Lung (tissue), 12 donors: ENCODE data around the gene SHLD1. TPM values are rescaled to one million over a fixed set of nuclear protein-coding genes. Genes with fewer than 3 reads are reported as not detected.

ENCODE experiments used
- ATAC-seq: fragments of 200-7000 bp; cut with Tn5 transposase; one replicate; pipeline ENCODE4 v1.9.1; 2020; ENCODE audit warnings: moderate number of reproducible peaks; ENCODE audit not compliant: insufficient read depth, low FRiP score
- DNase-seq, 3 donors: peaks; one replicate each; pipeline ENCODE4 v3.0.0-alpha.2; 2013 to 2017
- H3K27ac ChIP-seq, 2 donors: one replicate each; pipeline ENCODE4 v1.5.1; 2013; ENCODE audit warnings: mild to moderate bottlenecking in 2 of 2, moderate library complexity in 2 of 2, control low read depth in 1 of 2, inconsistent platforms in 1 of 2, low read depth in 1 of 2, low read length in 1 of 2
- H3K27me3 ChIP-seq, 3 donors: one replicate each; pipeline ENCODE4 v1.5.1; 2013; ENCODE audit warnings: low read length in 2 of 3; ENCODE audit not compliant: control insufficient read depth in 3 of 3, insufficient read depth in 3 of 3
- H3K36me3 ChIP-seq, 4 donors: one replicate each; pipeline ENCODE4 v1.5.1; 2013; ENCODE audit warnings: low read length in 4 of 4, mild to moderate bottlenecking in 1 of 4, moderate library complexity in 1 of 4; ENCODE audit not compliant: control insufficient read depth in 4 of 4, insufficient read depth in 4 of 4
- H3K4me1 ChIP-seq, 5 donors: one replicate each; pipeline ENCODE4 v1.5.1; 2013; ENCODE audit warnings: low read length in 5 of 5, mild to moderate bottlenecking in 2 of 5, moderate library complexity in 1 of 5; ENCODE audit not compliant: control insufficient read depth in 5 of 5, insufficient read depth in 5 of 5
- H3K4me3 ChIP-seq: one replicate; pipeline ENCODE4 v1.5.1; 2013; ENCODE audit warnings: mild to moderate bottlenecking, control low read depth, moderate library complexity
- H3K9ac ChIP-seq, 2 donors: one replicate each; pipeline ENCODE4 v1.5.1; 2013; ENCODE audit warnings: low read length in 2 of 2, control low read depth in 1 of 2; ENCODE audit not compliant: insufficient read depth in 1 of 2
- H3K9me3 ChIP-seq, 4 donors: one replicate each; pipeline ENCODE4 v1.5.1; 2013; ENCODE audit warnings: low read length in 3 of 4, mild to moderate bottlenecking in 1 of 4, moderate library complexity in 1 of 4; ENCODE audit not compliant: control insufficient read depth in 4 of 4, insufficient read depth in 3 of 4
- WGBS, 2 donors: extraction: QIAGEN DNeasy Blood & Tissue Kit; methylation state at CpG; one replicate each; pipeline ENCODE4 v1.1.7; 2013; 5-methylcytosine and 5-hydroxymethylcytosine counted together
- polyA plus RNA-seq, 2 donors: library from polyadenylated mRNA; stranded (reverse); fragments of 200-250 nt; gene quantifications; one replicate each; pipeline ENCODE4 v1.2.1, GENCODE V29; 2013
- total RNA-seq, 2 donors: library from RNA; depleted of rRNA in 1 of 2; stranded (reverse); fragments of >200 nt in 1 of 2; gene quantifications; one replicate each; pipeline ENCODE4 v1.2.1, GENCODE V29; 2014 to 2021
- TF ChIP-seq, protein P1 (sequence below): IDR thresholded peaks from 2 replicates; pipeline ENCODE4 v1.5.1; 2012; ENCODE audit warnings: mild to moderate bottlenecking; ENCODE audit errors: control extremely low read depth, extremely low read depth
- donor health status: control.
- donor health status: control.
- donor health status: Bipolar disorder and iron deficiency.
- donor health status: healthy.
- donor health status: DM: yes; HTN: yes; CAD: no.

Gene SHLD1
- total and polyA plus RNA-seq, 4 donors, result 5.0 to 6.8 (median 6.1) TPM

GRCh38 chr20:5731753-5732366 is 18.3 kb upstream of the SHLD1 start:
- TF ChIP-seq, protein P1, sequence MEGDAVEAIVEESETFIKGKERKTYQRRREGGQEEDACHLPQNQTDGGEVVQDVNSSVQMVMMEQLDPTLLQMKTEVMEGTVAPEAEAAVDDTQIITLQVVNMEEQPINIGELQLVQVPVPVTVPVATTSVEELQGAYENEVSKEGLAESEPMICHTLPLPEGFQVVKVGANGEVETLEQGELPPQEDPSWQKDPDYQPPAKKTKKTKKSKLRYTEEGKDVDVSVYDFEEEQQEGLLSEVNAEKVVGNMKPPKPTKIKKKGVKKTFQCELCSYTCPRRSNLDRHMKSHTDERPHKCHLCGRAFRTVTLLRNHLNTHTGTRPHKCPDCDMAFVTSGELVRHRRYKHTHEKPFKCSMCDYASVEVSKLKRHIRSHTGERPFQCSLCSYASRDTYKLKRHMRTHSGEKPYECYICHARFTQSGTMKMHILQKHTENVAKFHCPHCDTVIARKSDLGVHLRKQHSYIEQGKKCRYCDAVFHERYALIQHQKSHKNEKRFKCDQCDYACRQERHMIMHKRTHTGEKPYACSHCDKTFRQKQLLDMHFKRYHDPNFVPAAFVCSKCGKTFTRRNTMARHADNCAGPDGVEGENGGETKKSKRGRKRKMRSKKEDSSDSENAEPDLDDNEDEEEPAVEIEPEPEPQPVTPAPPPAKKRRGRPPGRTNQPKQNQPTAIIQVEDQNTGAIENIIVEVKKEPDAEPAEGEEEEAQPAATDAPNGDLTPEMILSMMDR, result no peak
- Histone ChIP-seq H3K4me1 (peaks cover 0 to 18% (median 4%) of the 10 kb centered on the region in 5 donors), H3K36me3 (no peaks in the 10 kb centered on the region), H3K27ac (peak overlapping the region in 1 of 2 donors; percentile 43), H3K9ac (no peak overlapping the region), H3K4me3 (no peak overlapping the region), H3K9me3 (peaks cover 0 to 2% (median 0%) of the 10 kb centered on the region in 4 donors), H3K27me3 (no peaks in the 10 kb centered on the region)
- DNase-seq (no peak), ATAC-seq (no peak)
- 47 to 62% methylated on average over 6 of the region's 6 CpGs for WGBS, 2 donors

DNA sequence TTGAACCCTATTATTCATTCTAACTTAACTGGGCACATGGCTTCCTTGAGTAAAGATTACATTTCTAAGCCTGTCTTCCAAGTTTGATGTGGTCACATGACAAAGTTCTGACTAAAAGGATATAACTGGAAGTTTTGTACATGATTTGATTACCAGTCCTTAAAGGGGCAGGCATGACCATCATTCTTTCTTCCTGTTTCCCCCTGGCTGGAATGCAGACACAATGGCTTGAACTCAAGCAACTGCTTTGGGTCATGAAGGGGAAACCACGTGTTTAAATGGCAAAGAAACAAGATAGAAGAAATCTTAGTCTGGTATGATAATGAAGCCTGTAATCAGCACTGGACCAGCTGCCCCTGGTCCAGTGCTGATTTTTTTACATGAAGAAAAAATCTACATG is 15.6 kb upstream of the SHLD1 start:
- no peak overlapping the region for H3K4me3 ChIP-seq
- WGBS, 2 donors, result 69 to 90% methylated on average over 1 of the region's 1 CpG
- no peak for ATAC-seq

DNA sequence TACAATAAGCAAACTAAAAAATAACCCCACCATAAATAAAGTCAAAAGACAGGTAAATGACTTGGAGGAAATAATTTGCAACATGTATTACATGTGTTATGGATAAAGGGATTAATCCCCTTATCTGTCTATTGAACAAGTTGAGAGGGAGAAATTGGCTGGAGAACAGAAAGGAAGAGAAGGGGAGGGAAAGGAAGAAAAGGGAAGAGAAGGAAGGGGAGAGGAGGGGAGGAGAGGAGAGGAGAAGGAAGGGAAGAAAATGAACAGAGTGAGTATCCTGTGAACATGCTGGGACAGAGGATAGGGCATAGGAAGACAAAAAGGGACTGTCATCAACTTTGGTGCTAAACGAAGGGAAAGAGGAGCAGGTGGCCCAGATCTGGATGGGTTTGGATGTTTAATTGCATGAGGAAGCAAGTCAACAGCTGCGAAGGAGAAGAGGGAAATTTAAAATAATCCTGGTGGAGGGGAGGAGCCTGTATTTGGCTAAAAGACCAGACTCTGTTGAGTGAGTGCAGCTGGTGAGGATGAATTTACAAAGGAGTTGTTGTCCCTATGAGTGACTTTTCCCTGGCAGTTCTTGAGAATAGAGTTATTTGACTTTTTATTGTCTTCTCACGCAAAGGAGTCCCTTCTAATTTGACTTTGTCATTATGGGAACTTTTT is 14.2 kb upstream of the SHLD1 start:
- Histone ChIP-seq H3K36me3 (no peaks in the 10 kb centered on the region), H3K27ac (no peak overlapping the region), H3K4me3 (no peak overlapping the region), H3K9ac (no peak overlapping the region), H3K4me1 (peaks cover 0 to 22% (median 7%) of the 10 kb centered on the region in 5 donors), H3K27me3 (no peaks in the 10 kb centered on the region), H3K9me3 (no peaks in the 10 kb centered on the region)
- WGBS, 2 donors, result 69 to 71% methylated on average over 3 of the region's 3 CpGs
- TF ChIP-seq, protein P1, result no peak
- DNase-seq (peak; percentile 64 to 90 (median 88)), ATAC-seq (no peak)

More for the DNA sequence above, 15.6 kb upstream of the SHLD1 start:
- H3K9me3 ChIP-seq, result no peaks in the 10 kb centered on the region
- H3K4me1 ChIP-seq, result peaks cover 0 to 22% (median 7%) of the 10 kb centered on the region in 5 donors
- H3K9ac ChIP-seq, result no peak overlapping the region
- no peaks in the 10 kb centered on the region for H3K27me3 ChIP-seq
- no peaks in the 10 kb centered on the region for H3K36me3 ChIP-seq
- TF ChIP-seq, protein P1, result no peak
- no peak for DNase-seq
- H3K27ac ChIP-seq, result no peak overlapping the region
